Pancreas (tissue), 10 donors: ENCODE results near the gene OR10G7. TPM values are rescaled to one million over a fixed set of nuclear protein-coding genes. Genes with fewer than 3 reads are reported as not detected.

ENCODE experiments used
- ATAC-seq, 4 donors: fragments of 200-7000 bp; cut with Tn5 transposase; one replicate each; pipeline versions ENCODE4 v1.8.0 to v1.9.1; 2020; ENCODE audit warnings: mild to moderate bottlenecking in 4 of 4, moderate library complexity in 4 of 4
- DNase-seq, 6 donors: peaks; one replicate each; pipeline ENCODE4 v3.0.0-alpha.2; 2020
- FAIRE-seq: peaks from 2 replicates; lab custom pipeline; 2012; peaks lifted over from hg19 to GRCh38; lab: Jason Lieb, UNC
- H3K27ac ChIP-seq, 4 donors: fragments of 200-600 bp; sonication (generic); 1 replicate in 3 of 4; 2 replicates in 1 of 4; pipeline versions ENCODE4 v1.5.0 to v1.8.0; 2020
- H3K27me3 ChIP-seq, 4 donors: fragments of 200-600 bp; one replicate each; pipeline ENCODE4 v1.8.0; 2021
- H3K36me3 ChIP-seq, 3 donors: fragments of 200-600 bp; sonication (generic) in 1 of 3; one replicate each; pipeline versions ENCODE4 v1.5.0 to v1.8.0; 2020 to 2021
- H3K4me1 ChIP-seq, 3 donors: fragments of 200-600 bp; one replicate each; pipeline ENCODE4 v1.8.0; 2021
- H3K4me3 ChIP-seq, 4 donors: fragments of 200-600 bp; sonication (generic) in 2 of 4; one replicate each; pipeline versions ENCODE4 v1.5.0 to v1.8.0; 2020 to 2021
- H3K9me3 ChIP-seq, 4 donors: fragments of 200-600 bp; one replicate each; pipeline ENCODE4 v1.8.0; 2021
- WGBS, 2 donors: extraction: QIAGEN DNeasy Blood & Tissue Kit; methylation state at CpG; one replicate each; pipeline ENCODE4 v1.1.7; 2013; 5-methylcytosine and 5-hydroxymethylcytosine counted together
- intact Hi-C, 3 donors: fragments of 100-400 bp; cut with DNase I; formaldehyde crosslinking; loops; one replicate each; pipeline versions ENCODE4 v1.11.1 to v1.14.2; 2022
- polyA plus RNA-seq, 2 donors: library from polyadenylated mRNA; stranded (reverse); fragments of 200-250 nt; gene quantifications; one replicate each; pipeline ENCODE4 v1.2.3, GENCODE V29; 2013
- total RNA-seq, 6 donors: library from RNA; stranded (reverse); fragmentation: NEBNext Ultra II Directional in 4 of 6; extraction: Animal tissue kit (Norgen Biotek cat#: 25700) in 4 of 6; gene quantifications; one replicate each; pipeline versions ENCODE4 v1.2.1 to v1.2.4, GENCODE V29; 2021 to 2023
- TF ChIP-seq, protein P1 (sequence below), 4 donors: fragments of 200-600 bp; sonication (generic) in 3 of 4; IDR thresholded peaks; one replicate each; pipeline versions ENCODE4 v1.5.0 to v1.8.0; 2021; ENCODE audit warnings: antibody characterized with exemption in 4 of 4
- donor health status: healthy with polysubstance abuse.
- donor health status: DM: no; HTN: no; CAD: no; lungs with moderate emphysema.
- donor health status: DM: no; HTN: no; CAD: no.
- donor health status: control.
- donor health status: control.
- donor health status: Bipolar disorder and iron deficiency.
- donor health status: DM: yes; HTN: yes; CAD: no.
- donor health status: DM: no; HTN: no; CAD: no.
- donor health status: DM: no; HTN: no; CAD: no.
- donor health status: DM: yes; HTN: yes; CAD: no.

The OR10G7 gene
- total and polyA plus RNA-seq, 8 donors, result 0.05 TPM; not detected in 7

DNA sequence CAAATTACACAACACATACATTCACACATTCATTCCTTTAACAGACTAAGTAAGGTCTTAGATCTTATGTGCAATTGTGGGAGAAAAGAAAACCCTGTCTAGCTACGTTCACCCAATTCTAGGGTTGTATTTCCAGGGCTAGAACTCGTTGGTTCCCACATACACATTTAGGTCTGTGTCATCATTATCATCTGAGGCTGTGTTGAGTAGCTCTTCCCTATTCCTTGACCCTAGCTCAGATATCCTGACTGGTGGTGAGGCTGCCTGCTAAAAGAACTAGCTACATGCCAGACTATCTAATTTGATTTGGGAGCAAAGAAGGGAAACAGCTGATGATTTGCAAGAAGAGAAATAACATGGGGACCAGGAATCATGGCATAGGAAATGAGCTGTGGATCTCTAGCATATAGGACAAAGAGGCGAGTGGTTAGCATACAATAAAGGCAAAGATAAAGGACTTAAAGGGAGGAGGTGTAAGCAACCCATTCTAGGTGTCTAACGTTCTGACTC lies 27.5 kb upstream of the OR10G7 start:
- ATAC-seq (no peak), FAIRE-seq (no peak), DNase-seq (no peak)
- TF ChIP-seq, protein P1, sequence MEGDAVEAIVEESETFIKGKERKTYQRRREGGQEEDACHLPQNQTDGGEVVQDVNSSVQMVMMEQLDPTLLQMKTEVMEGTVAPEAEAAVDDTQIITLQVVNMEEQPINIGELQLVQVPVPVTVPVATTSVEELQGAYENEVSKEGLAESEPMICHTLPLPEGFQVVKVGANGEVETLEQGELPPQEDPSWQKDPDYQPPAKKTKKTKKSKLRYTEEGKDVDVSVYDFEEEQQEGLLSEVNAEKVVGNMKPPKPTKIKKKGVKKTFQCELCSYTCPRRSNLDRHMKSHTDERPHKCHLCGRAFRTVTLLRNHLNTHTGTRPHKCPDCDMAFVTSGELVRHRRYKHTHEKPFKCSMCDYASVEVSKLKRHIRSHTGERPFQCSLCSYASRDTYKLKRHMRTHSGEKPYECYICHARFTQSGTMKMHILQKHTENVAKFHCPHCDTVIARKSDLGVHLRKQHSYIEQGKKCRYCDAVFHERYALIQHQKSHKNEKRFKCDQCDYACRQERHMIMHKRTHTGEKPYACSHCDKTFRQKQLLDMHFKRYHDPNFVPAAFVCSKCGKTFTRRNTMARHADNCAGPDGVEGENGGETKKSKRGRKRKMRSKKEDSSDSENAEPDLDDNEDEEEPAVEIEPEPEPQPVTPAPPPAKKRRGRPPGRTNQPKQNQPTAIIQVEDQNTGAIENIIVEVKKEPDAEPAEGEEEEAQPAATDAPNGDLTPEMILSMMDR (IDR thresholded peaks at IDR 0.05), result no peak
- Histone ChIP-seq H3K4me3 (no peak overlapping the region), H3K27me3 (no peaks in the 10 kb centered on the region), H3K9me3 (no peaks in the 10 kb centered on the region), H3K27ac (no peak overlapping the region), H3K4me1 (peaks cover 0 to 2% (median 0%) of the 10 kb centered on the region in 3 donors), H3K36me3 (no peaks in the 10 kb centered on the region)
- WGBS, 2 donors, result 55 to 62% methylated on average over 4 of the region's 4 CpGs
- intact Hi-C loops, result no loop called here

DNA sequence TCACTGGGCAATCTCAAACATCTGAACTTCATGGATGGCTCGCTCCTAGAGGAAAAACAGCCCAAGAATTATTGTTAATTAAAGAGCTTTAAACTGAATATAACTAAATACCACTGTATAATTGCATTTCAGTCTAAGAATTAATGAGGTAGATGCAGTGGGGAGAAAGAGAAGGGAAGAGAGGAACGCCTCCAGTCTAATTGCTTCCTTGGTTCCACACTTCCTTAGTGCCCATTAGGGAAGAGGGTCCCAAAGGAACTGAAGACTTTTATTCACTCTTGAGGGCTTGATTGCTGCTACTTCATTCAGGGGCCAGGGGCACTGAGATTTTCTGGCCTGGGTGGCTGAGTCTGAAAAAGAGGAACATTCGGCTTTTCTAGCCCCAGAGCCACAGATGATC lies 11.8 kb upstream of the OR10G7 start:
- no peak for DNase-seq
- H3K27ac ChIP-seq, result no peak overlapping the region
- no peak overlapping the region for H3K4me3 ChIP-seq
- no peaks in the 10 kb centered on the region for H3K4me1 ChIP-seq
- no peak for ATAC-seq
- FAIRE-seq, result no peak
- H3K36me3 ChIP-seq, result no peaks in the 10 kb centered on the region
- no peaks in the 10 kb centered on the region for H3K9me3 ChIP-seq
- H3K27me3 ChIP-seq, result no peaks in the 10 kb centered on the region
- TF ChIP-seq, protein P1 (IDR thresholded peaks at IDR 0.05), result no peak
- WGBS, 2 donors, result 92 to 93% methylated on average over 3 of the region's 3 CpGs
- intact Hi-C loops, result no loop called here

DNA sequence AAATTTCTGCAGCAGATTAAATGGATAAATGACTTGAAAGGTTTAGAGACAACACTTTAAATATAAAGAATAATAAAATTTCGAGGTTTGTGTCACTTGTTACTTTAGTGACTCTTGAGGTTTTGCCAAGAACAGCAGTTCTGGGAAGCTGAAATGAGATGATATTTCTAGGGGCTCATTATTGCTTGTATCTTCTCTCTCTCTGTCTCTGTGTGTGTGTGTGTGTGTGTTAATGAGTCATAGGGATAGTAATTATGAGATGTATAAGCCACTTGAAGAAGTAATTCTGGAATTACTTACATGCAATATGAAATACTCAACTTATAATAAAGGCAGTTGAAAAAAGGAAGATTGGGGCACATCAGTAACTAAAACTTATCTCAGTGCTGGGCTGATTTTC lies 9.6 kb upstream of the OR10G7 start:
- Histone ChIP-seq H3K4me1 (no peaks in the 10 kb centered on the region), H3K36me3 (no peaks in the 10 kb centered on the region), H3K27me3 (no peaks in the 10 kb centered on the region), H3K27ac (no peak overlapping the region), H3K4me3 (no peak overlapping the region), H3K9me3 (no peaks in the 10 kb centered on the region)
- ATAC-seq (no peak), DNase-seq (no peak), FAIRE-seq (no peak)
- intact Hi-C loops, result no loop called here
- 60 to 73% methylated on average over 1 of the region's 1 CpG for WGBS, 2 donors
- TF ChIP-seq, protein P1 (IDR thresholded peaks at IDR 0.05), result no peak

DNA sequence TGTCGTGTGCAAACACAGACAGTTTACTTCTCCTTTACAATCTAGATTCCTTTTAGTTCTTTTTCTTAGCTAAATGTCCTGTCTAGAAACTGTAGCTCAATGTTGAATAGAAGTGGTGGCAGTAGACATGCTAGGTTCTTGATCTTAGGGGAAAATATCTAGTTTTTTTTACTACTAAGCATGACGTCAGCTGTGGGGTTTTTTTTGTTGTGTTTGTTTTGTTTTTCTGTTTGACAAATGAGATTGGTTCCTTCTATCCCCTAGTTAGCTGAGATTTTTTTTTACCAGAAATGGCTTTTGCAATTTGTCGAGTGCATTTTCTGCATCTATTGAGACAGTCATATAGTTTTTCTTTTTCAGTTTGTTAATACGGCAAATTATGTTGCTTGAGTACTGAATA lies 2.3 kb upstream of the OR10G7 start:
- Histone ChIP-seq H3K9me3 (no peaks in the 10 kb centered on the region), H3K27ac (no peak overlapping the region), H3K27me3 (no peaks in the 10 kb centered on the region), H3K4me3 (no peak overlapping the region), H3K4me1 (no peaks in the 10 kb centered on the region), H3K36me3 (no peaks in the 10 kb centered on the region)
- intact Hi-C loops, result no loop called here
- FAIRE-seq (no peak), DNase-seq (no peak), ATAC-seq (no peak)
- 76 to 81% methylated on average over 4 of the region's 4 CpGs for WGBS, 2 donors
- TF ChIP-seq, protein P1 (IDR thresholded peaks at IDR 0.05), result no peak

DNA sequence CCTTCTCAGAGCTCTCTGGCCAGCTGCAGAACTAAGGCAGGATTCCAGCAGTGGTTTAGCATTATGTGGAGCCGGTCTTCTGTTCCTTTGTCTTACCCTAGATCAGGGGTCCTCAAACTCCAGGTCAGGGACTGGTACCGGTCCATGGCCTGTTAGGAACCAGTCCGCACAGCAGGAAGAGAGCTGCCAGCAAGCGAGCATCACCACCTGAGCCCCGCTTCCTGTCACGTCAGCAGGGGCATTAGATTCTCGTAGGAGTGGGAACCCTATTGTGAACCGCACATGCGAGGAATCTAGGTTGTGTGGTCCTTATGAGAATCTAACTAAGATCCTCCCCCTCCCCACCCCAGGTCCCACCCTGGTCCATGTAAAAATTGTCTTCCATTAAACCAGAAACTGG lies 1.6 kb downstream of the OR10G7 start:
- Histone ChIP-seq H3K9me3 (no peaks in the 10 kb centered on the region), H3K4me1 (peaks cover 0 to 6% (median 0%) of the 10 kb centered on the region in 3 donors), H3K27ac (no peak overlapping the region), H3K4me3 (no peak overlapping the region), H3K27me3 (no peaks in the 10 kb centered on the region), H3K36me3 (no peaks in the 10 kb centered on the region)
- intact Hi-C loops, result no loop called here
- ATAC-seq, result no peak
- peak in 1 of 6 donors; percentile 20 for DNase-seq
- TF ChIP-seq, protein P1 (IDR thresholded peaks at IDR 0.05), result no peak
- 88 to 92% methylated on average over 9 of the region's 9 CpGs for WGBS, 2 donors
- no peak for FAIRE-seq
